ENCODE measurements around the gene TEAD4.

The TEAD4 gene

DNA sequence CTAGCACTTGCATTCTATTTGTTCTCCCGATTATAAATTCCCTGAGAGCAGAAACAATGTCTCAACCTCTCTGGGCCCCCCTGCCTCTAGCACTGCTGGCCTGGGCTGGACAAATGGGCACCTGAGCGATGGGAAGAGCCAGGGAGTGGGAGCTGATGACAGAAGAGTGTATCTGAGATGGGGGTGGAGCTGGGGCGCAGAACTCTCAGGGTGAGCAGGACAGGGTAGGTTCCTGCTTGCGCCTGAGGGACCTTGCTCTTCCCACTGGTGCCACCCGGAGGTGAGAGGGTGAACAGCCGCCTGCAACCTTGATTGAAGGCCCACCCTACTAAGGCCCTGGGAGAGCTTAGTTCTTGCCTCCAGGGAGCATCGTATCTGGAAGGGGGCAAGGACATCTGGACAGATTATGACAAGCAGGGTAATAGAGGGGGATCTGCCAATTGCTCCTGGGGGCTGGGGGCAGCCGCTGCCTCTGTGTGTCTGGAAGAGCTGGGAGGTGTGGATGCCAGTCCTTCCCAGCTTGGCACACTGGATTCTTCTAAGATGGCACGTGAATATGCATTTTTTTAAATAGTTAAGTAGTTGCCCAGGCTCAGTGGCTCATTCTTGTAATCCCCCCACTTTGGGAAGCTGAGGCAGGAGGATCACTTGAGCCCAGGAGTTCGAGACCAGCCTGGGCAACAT, 75.0 kb downstream of the TEAD4 start:
- DNase-seq (ENCODE audit: extremely low read depth, insufficient read length), result peak; percentile 25
- TF ChIP-seq, protein P1, sequence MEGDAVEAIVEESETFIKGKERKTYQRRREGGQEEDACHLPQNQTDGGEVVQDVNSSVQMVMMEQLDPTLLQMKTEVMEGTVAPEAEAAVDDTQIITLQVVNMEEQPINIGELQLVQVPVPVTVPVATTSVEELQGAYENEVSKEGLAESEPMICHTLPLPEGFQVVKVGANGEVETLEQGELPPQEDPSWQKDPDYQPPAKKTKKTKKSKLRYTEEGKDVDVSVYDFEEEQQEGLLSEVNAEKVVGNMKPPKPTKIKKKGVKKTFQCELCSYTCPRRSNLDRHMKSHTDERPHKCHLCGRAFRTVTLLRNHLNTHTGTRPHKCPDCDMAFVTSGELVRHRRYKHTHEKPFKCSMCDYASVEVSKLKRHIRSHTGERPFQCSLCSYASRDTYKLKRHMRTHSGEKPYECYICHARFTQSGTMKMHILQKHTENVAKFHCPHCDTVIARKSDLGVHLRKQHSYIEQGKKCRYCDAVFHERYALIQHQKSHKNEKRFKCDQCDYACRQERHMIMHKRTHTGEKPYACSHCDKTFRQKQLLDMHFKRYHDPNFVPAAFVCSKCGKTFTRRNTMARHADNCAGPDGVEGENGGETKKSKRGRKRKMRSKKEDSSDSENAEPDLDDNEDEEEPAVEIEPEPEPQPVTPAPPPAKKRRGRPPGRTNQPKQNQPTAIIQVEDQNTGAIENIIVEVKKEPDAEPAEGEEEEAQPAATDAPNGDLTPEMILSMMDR (IDR thresholded peaks at IDR 0.05; ENCODE audit: insufficient read depth, low read length, poor library complexity, severe bottlenecking), result peak; percentile 82
- H3K27me3 ChIP-seq (replicated peaks; ENCODE audit: control insufficient read depth, insufficient read depth, low read length), result no peaks in the 10 kb centered on the region
- H3K36me3 ChIP-seq (ENCODE audit: control insufficient read depth, insufficient read depth, low read length), result no peaks in the 10 kb centered on the region
- H3K4me3 ChIP-seq (replicated peaks; ENCODE audit: low read depth, low read length), result no peak overlapping the region

DNA sequence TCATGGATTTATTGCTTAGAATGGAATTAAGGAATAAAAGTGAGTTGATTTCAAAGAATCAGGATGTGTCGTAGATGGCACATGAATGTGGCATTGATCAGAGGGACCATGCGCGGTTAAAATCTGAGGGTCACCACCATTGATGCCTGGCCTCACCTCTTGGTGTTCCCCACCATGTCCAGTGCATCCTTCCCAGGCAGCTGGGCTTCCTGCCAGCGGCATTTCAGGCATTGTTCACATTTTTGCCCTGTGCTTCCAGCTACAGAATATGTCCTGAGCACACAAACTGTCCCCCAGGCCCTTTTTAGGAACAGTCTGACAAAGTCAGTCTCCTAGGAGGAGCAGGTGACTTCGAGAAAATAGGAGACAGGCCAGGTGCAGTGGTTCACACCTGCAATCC, 76.0 kb downstream of the TEAD4 start:
- no peak for DNase-seq (ENCODE audit: extremely low read depth, insufficient read length)
- no peak overlapping the region for H3K4me3 ChIP-seq (replicated peaks; ENCODE audit: low read depth, low read length)
- no peaks in the 10 kb centered on the region for H3K36me3 ChIP-seq (ENCODE audit: control insufficient read depth, insufficient read depth, low read length)
- no peaks in the 10 kb centered on the region for H3K27me3 ChIP-seq (replicated peaks; ENCODE audit: control insufficient read depth, insufficient read depth, low read length)
- TF ChIP-seq, protein P1 (IDR thresholded peaks at IDR 0.05; ENCODE audit: insufficient read depth, low read length, poor library complexity, severe bottlenecking), result no peak

DNA sequence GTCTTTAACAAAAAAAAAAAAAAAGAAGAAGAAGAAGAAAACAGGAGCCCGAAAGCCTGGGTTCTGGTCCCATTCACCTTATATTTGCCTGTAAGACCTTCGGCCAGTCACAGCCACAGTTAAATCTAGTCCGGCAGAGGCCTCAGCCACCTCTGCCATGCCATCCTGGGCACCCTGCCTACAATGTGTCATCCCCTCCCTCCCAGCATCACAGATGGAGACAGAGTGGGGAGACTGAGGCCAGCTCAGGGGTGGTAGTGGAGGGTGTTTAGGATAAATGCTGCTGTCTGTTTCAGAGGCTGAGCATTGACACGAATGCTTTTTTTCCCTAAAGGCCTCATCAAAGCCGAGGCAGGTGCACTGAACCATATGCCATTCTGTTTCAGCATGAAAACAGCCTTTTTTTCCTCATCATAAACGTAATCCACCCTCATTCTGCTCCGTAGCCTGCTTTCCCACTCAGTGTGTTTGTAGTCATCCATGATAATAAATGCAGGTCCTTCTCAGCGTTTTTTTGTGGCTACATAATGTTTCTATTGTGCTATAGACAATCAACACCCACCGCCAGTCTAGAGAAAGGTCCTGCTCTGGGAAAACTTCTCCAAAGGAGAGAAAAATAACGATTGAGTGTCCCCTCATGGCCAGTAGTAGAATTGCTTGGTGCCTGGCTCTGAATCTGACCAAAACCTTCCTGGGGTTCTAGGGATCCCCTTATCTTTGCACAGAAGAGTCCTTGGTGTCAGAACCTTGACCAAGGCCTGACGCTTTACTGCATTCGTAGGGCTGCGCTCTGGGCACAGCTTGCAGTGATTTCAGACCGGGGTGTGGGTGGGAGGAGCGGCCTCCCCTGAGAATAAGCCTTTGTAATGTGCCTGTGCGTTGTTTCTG, 76.9 kb downstream of the TEAD4 start:
- Histone ChIP-seq H3K27me3 (replicated peaks; ENCODE audit: control insufficient read depth, insufficient read depth, low read length) (no peaks in the 10 kb centered on the region), H3K4me3 (replicated peaks; ENCODE audit: low read depth, low read length) (no peak overlapping the region), H3K36me3 (ENCODE audit: control insufficient read depth, insufficient read depth, low read length) (no peaks in the 10 kb centered on the region)
- no peak for DNase-seq (ENCODE audit: extremely low read depth, insufficient read length)
- TF ChIP-seq, protein P1 (IDR thresholded peaks at IDR 0.05; ENCODE audit: insufficient read depth, low read length, poor library complexity, severe bottlenecking), result no peak

DNA sequence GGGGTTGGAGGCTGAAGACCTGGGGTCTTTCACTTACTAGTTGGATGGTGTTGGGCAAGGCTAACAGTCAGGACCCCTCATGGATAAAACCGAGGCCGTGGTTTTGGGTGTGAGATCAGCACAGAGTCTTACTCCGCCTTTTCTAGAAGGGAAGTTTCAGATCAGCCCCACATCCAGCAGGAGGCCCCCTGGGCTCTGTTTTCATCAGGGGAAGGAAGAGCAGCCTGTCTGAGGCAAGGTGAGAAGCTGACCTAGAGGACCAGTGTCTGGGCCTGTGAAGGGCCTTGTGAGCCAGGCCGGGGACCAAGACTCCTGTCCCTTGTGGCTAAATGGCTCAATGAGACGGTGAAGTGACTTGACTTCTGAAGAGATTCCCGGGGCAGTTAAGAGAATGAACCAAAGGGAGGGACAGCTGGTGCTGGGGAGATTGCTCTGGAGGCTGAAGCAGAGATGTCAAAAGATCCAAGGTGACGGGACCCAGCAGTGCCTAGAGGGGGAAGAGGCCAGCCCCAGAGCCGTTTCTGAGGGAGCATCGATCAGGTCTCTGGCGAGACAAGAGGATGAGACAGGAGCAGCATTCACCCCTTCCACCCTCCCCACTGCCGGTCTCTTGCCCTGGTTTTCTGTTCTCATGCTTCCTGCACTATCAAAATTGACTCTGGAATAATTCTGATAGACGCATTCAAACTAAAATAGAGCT, 77.9 kb downstream of the TEAD4 start:
- no peak for DNase-seq (ENCODE audit: extremely low read depth, insufficient read length)
- TF ChIP-seq, protein P1 (IDR thresholded peaks at IDR 0.05; ENCODE audit: insufficient read depth, low read length, poor library complexity, severe bottlenecking), result no peak
- Histone ChIP-seq H3K36me3 (ENCODE audit: control insufficient read depth, insufficient read depth, low read length) (no peaks in the 10 kb centered on the region), H3K27me3 (replicated peaks; ENCODE audit: control insufficient read depth, insufficient read depth, low read length) (no peaks in the 10 kb centered on the region), H3K4me3 (replicated peaks; ENCODE audit: low read depth, low read length) (no peak overlapping the region)

DNA sequence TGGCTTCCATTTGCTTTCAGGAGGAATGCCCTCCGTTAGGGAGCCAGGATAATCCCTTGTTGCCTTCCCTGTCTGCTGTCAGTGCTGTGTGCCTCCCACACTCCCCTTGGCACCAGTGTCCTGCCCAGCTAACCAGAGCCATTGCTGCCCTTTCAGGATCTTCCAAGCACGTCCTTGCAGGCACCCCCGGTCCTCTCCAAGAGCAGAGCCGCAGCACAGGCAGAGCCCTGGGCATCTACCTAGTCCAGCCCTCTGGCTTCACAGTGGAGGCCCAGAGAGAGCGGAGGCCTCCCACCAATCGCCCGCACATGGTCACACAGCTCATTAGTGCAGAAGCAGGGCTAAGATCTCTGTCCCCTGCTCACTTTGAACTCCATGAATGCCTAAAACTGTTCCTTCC, 79.0 kb downstream of the TEAD4 start:
- DNase-seq (ENCODE audit: extremely low read depth, insufficient read length), result no peak
- H3K36me3 ChIP-seq (ENCODE audit: control insufficient read depth, insufficient read depth, low read length), result no peaks in the 10 kb centered on the region
- TF ChIP-seq, protein P1 (IDR thresholded peaks at IDR 0.05; ENCODE audit: insufficient read depth, low read length, poor library complexity, severe bottlenecking), result no peak

More for the DNA sequence above, 79.0 kb downstream of the TEAD4 start:
- Histone ChIP-seq H3K4me3 (replicated peaks; ENCODE audit: low read depth, low read length) (no peak overlapping the region), H3K27me3 (replicated peaks; ENCODE audit: control insufficient read depth, insufficient read depth, low read length) (no peaks in the 10 kb centered on the region)

All from GM06990 (cell line).